Vagina (tissue), 2 donors: ENCODE data around the gene CACNA1C.

Source experiments
- CTCF ChIP-seq, 3 experiments: fragments of 450-650 bp in 2 of 3; fragments of 200-600 bp in 1 of 3; sonication (generic) in 1 of 3; IDR thresholded peaks; one replicate each; pipeline ENCODE4 v1.5.1; 2017 to 2019; ENCODE audit warnings: antibody characterized with exemption in 3 of 3, mild to moderate bottlenecking in 2 of 3, moderate library complexity in 2 of 3
- POLR2A ChIP-seq, 2 donors: fragments of 450-650 bp; IDR thresholded peaks; one replicate each; pipeline ENCODE4 v1.6.1; 2017; ENCODE audit warnings: antibody characterized with exemption in 2 of 2, mild to moderate bottlenecking in 2 of 2, moderate library complexity in 2 of 2
- POLR2AphosphoS5 ChIP-seq, 2 donors: sonication (generic); formaldehyde crosslinking; IDR thresholded peaks; one replicate each; pipeline ENCODE4 v1.9.0; 2017; ENCODE audit warnings: antibody characterized with exemption in 2 of 2, mild to moderate bottlenecking in 2 of 2, low read depth in 1 of 2; ENCODE audit not compliant: insufficient read depth in 1 of 2

- TF ChIP-seq POLR2A (IDR thresholded peaks at IDR 0.05) (no peak), CTCF (IDR thresholded peaks at IDR 0.05) (no peak), POLR2AphosphoS5 (IDR thresholded peaks at IDR 0.05; ENCODE audit: insufficient read depth in 1 of 2, low read depth in 1 of 2) (no peak)
Measured at GRCh38 chr12:2405039-2405438, 352.3 kb downstream of the CACNA1C start.
